Stimulated activated naive B cell treated with anti-CD40 and anti-IgM and Interleukin-4, amounts not matched to agents 10 μg/mL and 1 μg/mL and 100 μg/mL, for 72 hours (primary cell): ENCODE results near the gene KATNAL2.

Experiments
- ATAC-seq, 2 donors: fragments of 150-1000 bp; cut with Tn5 transposase; replicated peaks; 2 replicates each; pipeline ENCODE4 v1.10.0; 2021; ENCODE audit warnings: moderate library complexity in 1 of 2
- DNase-seq: peaks from one replicate; pipeline ENCODE4 v3.0.0; 2021
- H3K27ac Mint-ChIP-seq: one replicate; pipeline ENCODE4 v1.8.0; 2022; ENCODE audit warnings: mild to moderate bottlenecking, mixed read lengths
- H3K27me3 Mint-ChIP-seq, 2 donors: one replicate each; pipeline ENCODE4 v1.8.0; 2022; ENCODE audit warnings: mixed read lengths in 2 of 2
- H3K36me3 Mint-ChIP-seq, 2 donors: one replicate each; pipeline ENCODE4 v1.8.0; 2022; ENCODE audit warnings: mixed read lengths in 2 of 2, mild to moderate bottlenecking in 1 of 2
- H3K4me1 Mint-ChIP-seq, 2 donors: one replicate each; pipeline ENCODE4 v1.8.0; 2022; ENCODE audit warnings: mixed read lengths in 2 of 2, mild to moderate bottlenecking in 1 of 2
- H3K4me3 Mint-ChIP-seq, 2 donors: one replicate each; pipeline ENCODE4 v1.8.0; 2022; ENCODE audit warnings: mild to moderate bottlenecking in 2 of 2, mixed read lengths in 2 of 2, moderate library complexity in 1 of 2
- H3K9me3 Mint-ChIP-seq, 2 donors: one replicate each; pipeline ENCODE4 v1.8.0; 2022; ENCODE audit warnings: mixed read lengths in 2 of 2, mild to moderate bottlenecking in 1 of 2

KATNAL2 gene

GRCh38 chr18:47095810-47096209, 178.4 kb downstream of the KATNAL2 start:
- no peak for DNase-seq
- Mint-ChIP-seq H3K36me3 (peaks cover 8 to 12% of the 10 kb centered on the region in 2 donors), H3K4me3 (no peak overlapping the region), H3K27me3 (no peaks in the 10 kb centered on the region), H3K4me1 (peaks cover 3 to 9% of the 10 kb centered on the region in 2 donors), H3K9me3 (no peaks in the 10 kb centered on the region), H3K27ac (no peak overlapping the region)
- ATAC-seq, result no peak

- peak; percentile 56 to 82 for ATAC-seq
- Mint-ChIP-seq H3K27ac (no peak overlapping the region), H3K36me3 (peaks cover 6 to 11% of the 10 kb centered on the region in 2 donors), H3K4me3 (no peak overlapping the region), H3K4me1 (peaks cover under 1 to 3% of the 10 kb centered on the region in 2 donors), H3K27me3 (no peaks in the 10 kb centered on the region), H3K9me3 (no peaks in the 10 kb centered on the region)
- peak; percentile 26 for DNase-seq
Observed at GRCh38 chr18:47100212-47100831, 182.9 kb downstream of the KATNAL2 start.

- no peaks in the 10 kb centered on the region for H3K9me3 Mint-ChIP-seq
- no peaks in the 10 kb centered on the region for H3K27me3 Mint-ChIP-seq
- no peak for ATAC-seq
- peaks cover 16 to 42% of the 10 kb centered on the region in 2 donors for H3K36me3 Mint-ChIP-seq
- H3K27ac Mint-ChIP-seq, result no peak overlapping the region
- H3K4me3 Mint-ChIP-seq, result no peak overlapping the region
- no peaks in the 10 kb centered on the region for H3K4me1 Mint-ChIP-seq
- DNase-seq, result no peak
Observed at GRCh38 chr18:47108373-47108772, 191.0 kb downstream of the KATNAL2 start.

- H3K27ac Mint-ChIP-seq, result no peak overlapping the region
- no peaks in the 10 kb centered on the region for H3K9me3 Mint-ChIP-seq
- no peak overlapping the region for H3K4me3 Mint-ChIP-seq
- H3K36me3 Mint-ChIP-seq, result peaks cover 16 to 44% of the 10 kb centered on the region in 2 donors
- ATAC-seq (no peak), DNase-seq (no peak)
- H3K4me1 Mint-ChIP-seq, result no peaks in the 10 kb centered on the region
- no peaks in the 10 kb centered on the region for H3K27me3 Mint-ChIP-seq
Observed at GRCh38 chr18:47108998-47109405, 191.6 kb downstream of the KATNAL2 start.

GRCh38 chr18:47109720-47110119, 192.3 kb downstream of the KATNAL2 start:
- H3K4me1 Mint-ChIP-seq, result no peaks in the 10 kb centered on the region
- no peaks in the 10 kb centered on the region for H3K27me3 Mint-ChIP-seq
- ATAC-seq (no peak), DNase-seq (no peak)
- no peak overlapping the region for H3K27ac Mint-ChIP-seq
- H3K9me3 Mint-ChIP-seq, result no peaks in the 10 kb centered on the region
- no peak overlapping the region for H3K4me3 Mint-ChIP-seq
- peaks cover 16 to 47% of the 10 kb centered on the region in 2 donors for H3K36me3 Mint-ChIP-seq

- H3K4me1 Mint-ChIP-seq, result no peaks in the 10 kb centered on the region
- no peaks in the 10 kb centered on the region for H3K27me3 Mint-ChIP-seq
- ATAC-seq (no peak), DNase-seq (no peak)
- no peak overlapping the region for H3K27ac Mint-ChIP-seq
- no peak overlapping the region for H3K4me3 Mint-ChIP-seq
- H3K36me3 Mint-ChIP-seq, result peaks cover 20 to 51% of the 10 kb centered on the region in 2 donors
- H3K9me3 Mint-ChIP-seq, result no peaks in the 10 kb centered on the region
Observed at GRCh38 chr18:47110492-47111274, 193.3 kb downstream of the KATNAL2 start.

- ATAC-seq (no peak), DNase-seq (no peak)
- Mint-ChIP-seq H3K36me3 (peaks cover 27 to 51% of the 10 kb centered on the region in 2 donors), H3K4me3 (no peak overlapping the region), H3K27ac (no peak overlapping the region), H3K9me3 (no peaks in the 10 kb centered on the region), H3K4me1 (no peaks in the 10 kb centered on the region), H3K27me3 (no peaks in the 10 kb centered on the region)
Observed at GRCh38 chr18:47113796-47114540, 196.6 kb downstream of the KATNAL2 start.

- H3K36me3 Mint-ChIP-seq, result peaks cover 30 to 55% of the 10 kb centered on the region in 2 donors
- DNase-seq, result no peak
- H3K4me1 Mint-ChIP-seq, result peaks cover 0 to 1% of the 10 kb centered on the region in 2 donors
- ATAC-seq, result no peak
- H3K27me3 Mint-ChIP-seq, result no peaks in the 10 kb centered on the region
- H3K4me3 Mint-ChIP-seq, result no peak overlapping the region
- H3K27ac Mint-ChIP-seq, result no peak overlapping the region
- H3K9me3 Mint-ChIP-seq, result no peaks in the 10 kb centered on the region
Observed at GRCh38 chr18:47115205-47115604, 197.8 kb downstream of the KATNAL2 start.

- ATAC-seq (no peak), DNase-seq (no peak)
- H3K9me3 Mint-ChIP-seq, result no peaks in the 10 kb centered on the region
- H3K27ac Mint-ChIP-seq, result no peak overlapping the region
- H3K27me3 Mint-ChIP-seq, result no peaks in the 10 kb centered on the region
- H3K36me3 Mint-ChIP-seq, result peaks cover 36 to 53% of the 10 kb centered on the region in 2 donors
- H3K4me3 Mint-ChIP-seq, result no peak overlapping the region
- H3K4me1 Mint-ChIP-seq, result peaks cover 11 to 17% of the 10 kb centered on the region in 2 donors
Observed at GRCh38 chr18:47118981-47119380, 201.6 kb downstream of the KATNAL2 start.

- Mint-ChIP-seq H3K4me1 (peaks cover 11 to 17% of the 10 kb centered on the region in 2 donors), H3K4me3 (no peak overlapping the region), H3K36me3 (peaks cover 42 to 53% of the 10 kb centered on the region in 2 donors), H3K9me3 (no peaks in the 10 kb centered on the region), H3K27ac (no peak overlapping the region), H3K27me3 (no peaks in the 10 kb centered on the region)
- ATAC-seq, result peak; percentile 64 to 93
- peak; percentile 6 for DNase-seq
Observed at GRCh38 chr18:47120428-47120827, 203.0 kb downstream of the KATNAL2 start.

GRCh38 chr18:47121146-47121545, 203.7 kb downstream of the KATNAL2 start:
- Mint-ChIP-seq H3K9me3 (no peaks in the 10 kb centered on the region), H3K27ac (peak overlapping the region; percentile 7), H3K36me3 (peaks cover 41 to 55% of the 10 kb centered on the region in 2 donors), H3K27me3 (no peaks in the 10 kb centered on the region), H3K4me1 (peaks cover 11 to 17% of the 10 kb centered on the region in 2 donors), H3K4me3 (no peak overlapping the region)
- ATAC-seq, result no peak
- DNase-seq, result no peak

- Mint-ChIP-seq H3K27me3 (no peaks in the 10 kb centered on the region), H3K36me3 (peaks cover 8 to 28% of the 10 kb centered on the region in 2 donors), H3K4me3 (no peak overlapping the region), H3K9me3 (no peaks in the 10 kb centered on the region), H3K27ac (no peak overlapping the region), H3K4me1 (peaks cover 5 to 9% of the 10 kb centered on the region in 2 donors)
- ATAC-seq (no peak), DNase-seq (no peak)
Observed at GRCh38 chr18:47141289-47141688, 223.9 kb downstream of the KATNAL2 start.

GRCh38 chr18:47143153-47143552, 225.8 kb downstream of the KATNAL2 start:
- Mint-ChIP-seq H3K9me3 (no peaks in the 10 kb centered on the region), H3K36me3 (peaks cover 8 to 28% of the 10 kb centered on the region in 2 donors), H3K27ac (no peak overlapping the region), H3K4me1 (peaks cover 8 to 9% of the 10 kb centered on the region in 2 donors), H3K27me3 (no peaks in the 10 kb centered on the region), H3K4me3 (no peak overlapping the region)
- ATAC-seq (no peak), DNase-seq (no peak)

GRCh38 chr18:47143899-47144485, 226.6 kb downstream of the KATNAL2 start:
- Mint-ChIP-seq H3K9me3 (no peaks in the 10 kb centered on the region), H3K4me1 (peaks cover 15 to 17% of the 10 kb centered on the region in 2 donors), H3K36me3 (peaks cover 8 to 29% of the 10 kb centered on the region in 2 donors), H3K27ac (no peak overlapping the region), H3K4me3 (no peak overlapping the region), H3K27me3 (no peaks in the 10 kb centered on the region)
- ATAC-seq, result no peak
- DNase-seq, result no peak
